ENCODE results near the gene CFAP77.

CFAP77 gene

GRCh38 chr9:132571806-132572600, 162.0 kb downstream of the CFAP77 start:
- no peak for TF ChIP-seq PKNOX1 (IDR thresholded peaks at IDR 0.05)
- no peak for TF ChIP-seq NFRKB (IDR thresholded peaks at IDR 0.05)
- TF ChIP-seq ZNF384 (IDR thresholded peaks at IDR 0.05): no peak
- TF ChIP-seq HDGF (IDR thresholded peaks at IDR 0.05; ENCODE audit: borderline replicate concordance): no peak
- no peak for TF ChIP-seq L3MBTL2 (conservative IDR thresholded peaks at IDR 0.05)
- no peak for TF ChIP-seq TARDBP (IDR thresholded peaks at IDR 0.05)
- POLR2A ChIA-PET: no interaction called here

GRCh38 chr9:132572921-132573320, 162.9 kb downstream of the CFAP77 start:
- ChIA-PET POLR2A (no interaction called here), CTCF (interaction anchor here (0.5 to 0.6 kb wide), 2 partner anchors 58 to 184 kb away, joined by 3 read pairs; no protein-coding TSS in a partner anchor)
- TF ChIP-seq ZNF384 (IDR thresholded peaks at IDR 0.05) (no peak), PKNOX1 (IDR thresholded peaks at IDR 0.05) (peak; percentile 86)
- no peak for DNase-seq (ENCODE audit: extremely low spot score)

More at GRCh38 chr9:132571806-132572600, 162.0 kb downstream of the CFAP77 start:
- DNase-seq (ENCODE audit: extremely low spot score): no peak
- CTCF ChIA-PET: interaction anchor here (0.5 to 0.6 kb wide), 2 partner anchors 64 to 183 kb away, joined by 3 read pairs; no protein-coding TSS in a partner anchor

GRCh38 chr9:132575005-132575609, 165.1 kb downstream of the CFAP77 start:
- no peak for TF ChIP-seq ARNT (IDR thresholded peaks at IDR 0.05)
- no peak for TF ChIP-seq ZNF384 (IDR thresholded peaks at IDR 0.05)
- TF ChIP-seq FOXM1 (IDR thresholded peaks at IDR 0.05; ENCODE audit: borderline replicate concordance): 0 out of 2 replicates have a peak, but pooled peaks have one; percentile 2
- no peak for TF ChIP-seq SUZ12 (IDR thresholded peaks at IDR 0.05)
- no peak for TF ChIP-seq L3MBTL2 (conservative IDR thresholded peaks at IDR 0.05)
- TF ChIP-seq PKNOX1 (IDR thresholded peaks at IDR 0.05): peak; percentile 29; the same call in 1 of the 2 replicates
- TF ChIP-seq ELF4 (IDR thresholded peaks at IDR 0.05): no peak
- CTCF ChIA-PET: interaction anchor here (1.2 kb wide), 1 partner anchor 233 kb away, joined by 4 read pairs; no protein-coding TSS in a partner anchor
- DNase-seq (ENCODE audit: extremely low spot score): peak; percentile 88
- POLR2A ChIA-PET: no interaction called here

- ChIA-PET CTCF (no interaction called here), POLR2A (no interaction called here)
Observed at GRCh38 chr9:132575811-132576210, 165.8 kb downstream of the CFAP77 start.

GRCh38 chr9:132577119-132577518, 167.1 kb downstream of the CFAP77 start:
- POLR2A ChIA-PET: no interaction called here
- no peak for TF ChIP-seq ELF4 (IDR thresholded peaks at IDR 0.05)
- TF ChIP-seq SUZ12 (IDR thresholded peaks at IDR 0.05): no peak
- TF ChIP-seq L3MBTL2 (conservative IDR thresholded peaks at IDR 0.05): no peak
- TF ChIP-seq ZNF384 (IDR thresholded peaks at IDR 0.05): no peak
- TF ChIP-seq TARDBP (IDR thresholded peaks at IDR 0.05): no peak
- TF ChIP-seq ARNT (IDR thresholded peaks at IDR 0.05): no peak
- TF ChIP-seq PKNOX1 (IDR thresholded peaks at IDR 0.05): no peak
- no peak for TF ChIP-seq LEF1 (IDR thresholded peaks at IDR 0.05; ENCODE audit: borderline replicate concordance)
- TF ChIP-seq CTBP1 (IDR thresholded peaks at IDR 0.05; ENCODE audit: borderline replicate concordance): no peak
- no peak for TF ChIP-seq HDGF (IDR thresholded peaks at IDR 0.05; ENCODE audit: borderline replicate concordance)
- DNase-seq (ENCODE audit: extremely low spot score): no peak
- CTCF ChIA-PET: interaction anchor here (0.5 kb wide), 2 partner anchors 119 to 164 kb away, joined by 3 read pairs; no protein-coding TSS in a partner anchor

More at GRCh38 chr9:132575811-132576210, 165.8 kb downstream of the CFAP77 start:
- TF ChIP-seq L3MBTL2 (conservative IDR thresholded peaks at IDR 0.05): no peak
- TF ChIP-seq ELF4 (IDR thresholded peaks at IDR 0.05): no peak
- DNase-seq (ENCODE audit: extremely low spot score): no peak

- TF ChIP-seq ELF4 (IDR thresholded peaks at IDR 0.05): no peak
- TF ChIP-seq LEF1 (IDR thresholded peaks at IDR 0.05; ENCODE audit: borderline replicate concordance): no peak
- TF ChIP-seq CTBP1 (IDR thresholded peaks at IDR 0.05; ENCODE audit: borderline replicate concordance): no peak
- TF ChIP-seq ARNT (IDR thresholded peaks at IDR 0.05): no peak
- no peak for TF ChIP-seq BHLHE40 (IDR thresholded peaks at IDR 0.05; ENCODE audit: borderline replicate concordance)
- no peak for TF ChIP-seq HDGF (IDR thresholded peaks at IDR 0.05; ENCODE audit: borderline replicate concordance)
- TF ChIP-seq TARDBP (IDR thresholded peaks at IDR 0.05): no peak
- TF ChIP-seq FOXK2 (IDR thresholded peaks at IDR 0.05): no peak
- TF ChIP-seq PKNOX1 (IDR thresholded peaks at IDR 0.05): no peak
- no peak for TF ChIP-seq ZNF384 (IDR thresholded peaks at IDR 0.05)
- no peak for TF ChIP-seq L3MBTL2 (conservative IDR thresholded peaks at IDR 0.05)
- no peak for TF ChIP-seq SUZ12 (IDR thresholded peaks at IDR 0.05)
- no peak for TF ChIP-seq FOXM1 (IDR thresholded peaks at IDR 0.05; ENCODE audit: borderline replicate concordance)
- TF ChIP-seq NFRKB (IDR thresholded peaks at IDR 0.05): no peak
- TF ChIP-seq SP1 (IDR thresholded peaks at IDR 0.05): no peak
- no peak for TF ChIP-seq FOXA1 (IDR thresholded peaks at IDR 0.05)
- ChIA-PET POLR2A (no interaction called here), CTCF (no interaction called here)
- no peak for DNase-seq (ENCODE audit: extremely low spot score)
Observed at GRCh38 chr9:132578367-132578932, 168.4 kb downstream of the CFAP77 start.

Measured in HEK293T (cell line).